Measurements from ENCODE around the gene GRAMD1A. TPM values are rescaled to one million over a fixed set of nuclear protein-coding genes. Genes with fewer than 3 reads are reported as not detected.

GRAMD1A gene
- polyA plus RNA-seq, 1 of the 3 experiments (the other 2 are of a cell fraction) = 81.9 TPM

GRCh38 chr19:35076026-35076370, 75.9 kb downstream of the GRAMD1A start:
- Histone ChIP-seq H3F3A (replicated peaks; ENCODE audit: insufficient read depth) (no peaks in the 10 kb centered on the region), H3K4me3 (ENCODE audit: low read depth in 2 of 2, low read length in 1 of 2) (no peak overlapping the region), H2AFZ (ENCODE audit: low read depth) (no peak overlapping the region), H3K36me3 (replicated peaks in 1 of 2; ENCODE audit: control insufficient read depth in 1 of 2, insufficient read depth in 2 of 2, low read length in 1 of 2) (no peaks in the 10 kb centered on the region), H3K9me2 (no peaks in the 10 kb centered on the region), H3K27me3 (ENCODE audit: insufficient read depth) (no peaks in the 10 kb centered on the region), H3K9me3 (no peaks in the 10 kb centered on the region), H3K4me2 (no peak overlapping the region), H3K4me1 (ENCODE audit: control insufficient read depth in 1 of 2, insufficient read depth in 2 of 2, low read depth in 1 of 2, low read length in 1 of 2) (no peaks in the 10 kb centered on the region), H3K27ac (ENCODE audit: low read depth in 2 of 2, low read length in 1 of 2) (no peak overlapping the region), H4K20me1 (ENCODE audit: insufficient read depth) (no peaks in the 10 kb centered on the region), H3K79me2 (ENCODE audit: insufficient read depth) (no peaks in the 10 kb centered on the region), H3K9ac (no peak overlapping the region)
- TF ChIP-seq IRF3 (IDR thresholded peaks at IDR 0.05; ENCODE audit: low read depth, low read length) = no peak
- no peak for TF ChIP-seq NRF1 (IDR thresholded peaks at IDR 0.05; ENCODE audit: low read depth, low read length)
- no peak for TF ChIP-seq NFIC (IDR thresholded peaks at IDR 0.05; ENCODE audit: borderline replicate concordance)
- TF ChIP-seq USF1 (IDR thresholded peaks at IDR 0.05; ENCODE audit: borderline replicate concordance, low read depth) = no peak
- TF ChIP-seq SIN3A (IDR thresholded peaks at IDR 0.05; ENCODE audit: borderline replicate concordance, low read depth, low read length) = no peak
- TF ChIP-seq MXI1 (IDR thresholded peaks at IDR 0.05; ENCODE audit: low read depth, low read length) = no peak
- no peak for TF ChIP-seq YY1 (IDR thresholded peaks at IDR 0.05; ENCODE audit: low read depth)
- TF ChIP-seq RFX5 (IDR thresholded peaks at IDR 0.05; ENCODE audit: low read length) = no peak
- no peak for TF ChIP-seq CTCF (IDR thresholded peaks at IDR 0.05)
- no peak for TF ChIP-seq FOSL2 (IDR thresholded peaks at IDR 0.05; ENCODE audit: borderline replicate concordance, low read depth)
- ChIA-PET CTCF (interaction anchor here (1.9 kb wide), 1 partner anchor 10 kb away, joined by 10 read pairs; no protein-coding TSS in a partner anchor), POLR2A (no interaction called here)
- WGBS (ENCODE audit: low lambda C conversion rate) = 52% methylated on average over 3 of the region's 6 CpGs
- DNase-seq = no peak

Other genes with a start within 250 kb of the GRAMD1A start
- gene ZNF599, start 227.1 kb upstream of the GRAMD1A start, polyA plus RNA-seq (2012; rRNA removed) = 17.9 and 18.5 TPM in 2 replicates
- gene ZNF30, start 73.4 kb upstream of the GRAMD1A start, polyA plus RNA-seq (2012; rRNA removed) = 1.7 and 2.8 TPM in 2 replicates
- 1.5 and 2.1 TPM in 2 replicates for gene ZNF792, start 36.1 kb upstream of the GRAMD1A start, polyA plus RNA-seq (2012; rRNA removed)
- gene SCN1B, start 30.1 kb downstream of the GRAMD1A start, polyA plus RNA-seq (2012; rRNA removed) = 10.3 and 10.5 TPM in 2 replicates
- gene HPN, start 41.4 kb downstream of the GRAMD1A start, polyA plus RNA-seq (2012; rRNA removed) = 0.05 TPM in 1 of 2 replicates, not detected in the other
- not detected in 2 replicates for gene FXYD3, start 115.5 kb downstream of the GRAMD1A start, polyA plus RNA-seq (2012; rRNA removed)
- 0.05 and 0.15 TPM in 2 replicates for gene LGI4, start 134.7 kb downstream of the GRAMD1A start, polyA plus RNA-seq (2012; rRNA removed)
- 0.12 TPM in 1 of 2 replicates, not detected in the other for gene FXYD1, start 138.5 kb downstream of the GRAMD1A start, polyA plus RNA-seq (2012; rRNA removed)
- 0.10 and 0.44 TPM in 2 replicates for gene FXYD7, start 142.9 kb downstream of the GRAMD1A start, polyA plus RNA-seq (2012; rRNA removed)
- 107 and 195 TPM in 2 replicates for gene FXYD5, start 154.4 kb downstream of the GRAMD1A start, polyA plus RNA-seq (2012; rRNA removed)
- not detected in 2 replicates for gene FAM187B, start 228.4 kb downstream of the GRAMD1A start, polyA plus RNA-seq (2012; rRNA removed)
- 0.50 and 0.62 TPM in 2 replicates for gene LSR, start 248.7 kb downstream of the GRAMD1A start, polyA plus RNA-seq (2012; rRNA removed)

All from SK-N-SH (cell line).